ENCODE results near the gene PPP3CA. TPM values are rescaled to one million over a fixed set of nuclear protein-coding genes. Genes with fewer than 3 reads are reported as not detected.

Gene PPP3CA
- total RNA-seq, 1 donor from 2014 or later = 20.5 TPM

GRCh38 chr4:101232074-101232776, 115.1 kb downstream of the PPP3CA start:
- peak; percentile 39 for DNase-seq
- intact Hi-C loops (cut with DNase I) = no loop called here
- peak; percentile 53 for ATAC-seq (ENCODE audit: poor library complexity)

- DNase-seq (no peak), ATAC-seq (ENCODE audit: poor library complexity) (no peak)
- intact Hi-C loops (cut with DNase I) = no loop called here
Observed at GRCh38 chr4:101230801-101231426, 116.4 kb downstream of the PPP3CA start.

GRCh38 chr4:101229116-101229515, 118.2 kb downstream of the PPP3CA start:
- intact Hi-C loops (cut with DNase I) = no loop called here
- no peak for ATAC-seq (ENCODE audit: poor library complexity)
- no peak for DNase-seq

GRCh38 chr4:101227715-101228114, 119.6 kb downstream of the PPP3CA start:
- intact Hi-C loops (cut with DNase I) = no loop called here
- DNase-seq (no peak), ATAC-seq (ENCODE audit: poor library complexity) (no peak)

GRCh38 chr4:101224358-101225218, 122.7 kb downstream of the PPP3CA start:
- intact Hi-C loops (cut with DNase I) = no loop called here
- no peak for ATAC-seq (ENCODE audit: poor library complexity)
- no peak for DNase-seq

GRCh38 chr4:101222156-101222845, 125.0 kb downstream of the PPP3CA start:
- DNase-seq (no peak), ATAC-seq (ENCODE audit: poor library complexity) (no peak)
- intact Hi-C loops (cut with DNase I) = no loop called here

- no peak for DNase-seq
- ATAC-seq (ENCODE audit: poor library complexity) = no peak
- intact Hi-C loops (cut with DNase I) = no loop called here
Observed at GRCh38 chr4:101221294-101221693, 126.0 kb downstream of the PPP3CA start.

GRCh38 chr4:101218894-101219293, 128.4 kb downstream of the PPP3CA start:
- intact Hi-C loops (cut with DNase I) = no loop called here
- DNase-seq = no peak
- ATAC-seq (ENCODE audit: poor library complexity) = no peak

- intact Hi-C loops (cut with DNase I) = no loop called here
- DNase-seq (no peak), ATAC-seq (ENCODE audit: poor library complexity) (no peak)
Observed at GRCh38 chr4:101218346-101218745, 129.0 kb downstream of the PPP3CA start.

GRCh38 chr4:101217353-101218031, 129.8 kb downstream of the PPP3CA start:
- intact Hi-C loops (cut with DNase I) = no loop called here
- DNase-seq = peak; percentile 31
- no peak for ATAC-seq (ENCODE audit: poor library complexity)

GRCh38 chr4:101211146-101211553, 136.2 kb downstream of the PPP3CA start:
- no peak for ATAC-seq (ENCODE audit: poor library complexity)
- DNase-seq = no peak
- intact Hi-C loops (cut with DNase I) = no loop called here

- intact Hi-C loops (cut with DNase I) = no loop called here
- ATAC-seq (ENCODE audit: poor library complexity) (no peak), DNase-seq (no peak)
Observed at GRCh38 chr4:101210331-101210730, 137.0 kb downstream of the PPP3CA start.

GRCh38 chr4:101208171-101208570, 139.2 kb downstream of the PPP3CA start:
- intact Hi-C loops (cut with DNase I) = no loop called here
- DNase-seq = no peak
- ATAC-seq (ENCODE audit: poor library complexity) = no peak

GRCh38 chr4:101205916-101206315, 141.4 kb downstream of the PPP3CA start:
- intact Hi-C loops (cut with DNase I) = no loop called here
- peak; percentile 22 for ATAC-seq (ENCODE audit: poor library complexity)

GRCh38 chr4:101201421-101201820, 145.9 kb downstream of the PPP3CA start:
- intact Hi-C loops (cut with DNase I) = no loop called here
- DNase-seq = no peak

More at GRCh38 chr4:101205916-101206315, 141.4 kb downstream of the PPP3CA start:
- DNase-seq = no peak

GRCh38 chr4:101200561-101200960, 146.8 kb downstream of the PPP3CA start:
- intact Hi-C loops (cut with DNase I) = no loop called here
- ATAC-seq (ENCODE audit: poor library complexity) (peak; percentile 49), DNase-seq (no peak)

More at GRCh38 chr4:101201421-101201820, 145.9 kb downstream of the PPP3CA start:
- ATAC-seq (ENCODE audit: poor library complexity) = no peak

GRCh38 chr4:101199507-101200285, 147.6 kb downstream of the PPP3CA start:
- intact Hi-C loops (cut with DNase I) = no loop called here
- ATAC-seq (ENCODE audit: poor library complexity) (peak; percentile 92), DNase-seq (no peak)
